Measurements from ENCODE around the gene RASD2.

The RASD2 gene

DNA sequence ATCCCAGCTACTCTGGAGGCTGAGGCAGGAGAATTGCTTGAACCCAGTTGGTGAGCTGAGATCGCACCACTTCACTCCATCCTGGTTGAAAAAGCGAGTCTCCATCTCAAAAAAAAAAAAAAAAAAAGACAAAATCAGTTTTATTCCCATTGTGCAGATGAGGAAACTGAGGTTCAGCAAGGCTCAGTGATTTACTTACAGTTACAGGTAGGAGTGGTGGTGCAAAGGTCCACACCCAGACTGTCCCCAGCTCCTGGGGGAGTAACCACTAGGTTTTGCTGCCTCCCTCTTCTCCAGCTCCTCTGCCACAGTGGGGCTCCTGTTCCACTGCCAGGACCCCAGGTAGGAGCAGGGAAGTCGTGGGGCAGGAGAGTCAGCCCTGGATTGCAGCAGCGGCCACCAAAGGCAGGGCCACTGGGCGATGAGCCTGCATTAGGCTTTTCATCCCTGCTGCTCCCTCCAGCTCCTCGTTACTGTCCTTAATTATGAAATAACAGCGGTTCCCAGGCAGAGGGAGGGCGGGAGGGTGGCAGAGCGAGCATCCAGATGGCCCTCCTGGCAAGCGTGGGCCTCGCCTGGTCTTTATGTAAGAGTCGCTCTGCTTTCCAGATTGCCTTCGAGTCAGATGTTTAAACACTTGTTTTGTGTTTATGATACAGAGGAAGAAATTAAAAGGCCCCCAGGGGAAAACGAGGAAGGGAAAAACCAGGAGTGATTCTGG lies 15.5 kb upstream of the RASD2 start:
- TF ChIP-seq POLR2AphosphoS5 (IDR thresholded peaks at IDR 0.05; ENCODE audit: low read depth, low read length) = no peak
- TF ChIP-seq SIN3A (IDR thresholded peaks at IDR 0.05; ENCODE audit: borderline replicate concordance, insufficient read depth, low read length) = no peak
- TF ChIP-seq TAF1 (IDR thresholded peaks at IDR 0.05; ENCODE audit: borderline replicate concordance, insufficient read depth, low read length) = no peak
- TF ChIP-seq, protein P1, sequence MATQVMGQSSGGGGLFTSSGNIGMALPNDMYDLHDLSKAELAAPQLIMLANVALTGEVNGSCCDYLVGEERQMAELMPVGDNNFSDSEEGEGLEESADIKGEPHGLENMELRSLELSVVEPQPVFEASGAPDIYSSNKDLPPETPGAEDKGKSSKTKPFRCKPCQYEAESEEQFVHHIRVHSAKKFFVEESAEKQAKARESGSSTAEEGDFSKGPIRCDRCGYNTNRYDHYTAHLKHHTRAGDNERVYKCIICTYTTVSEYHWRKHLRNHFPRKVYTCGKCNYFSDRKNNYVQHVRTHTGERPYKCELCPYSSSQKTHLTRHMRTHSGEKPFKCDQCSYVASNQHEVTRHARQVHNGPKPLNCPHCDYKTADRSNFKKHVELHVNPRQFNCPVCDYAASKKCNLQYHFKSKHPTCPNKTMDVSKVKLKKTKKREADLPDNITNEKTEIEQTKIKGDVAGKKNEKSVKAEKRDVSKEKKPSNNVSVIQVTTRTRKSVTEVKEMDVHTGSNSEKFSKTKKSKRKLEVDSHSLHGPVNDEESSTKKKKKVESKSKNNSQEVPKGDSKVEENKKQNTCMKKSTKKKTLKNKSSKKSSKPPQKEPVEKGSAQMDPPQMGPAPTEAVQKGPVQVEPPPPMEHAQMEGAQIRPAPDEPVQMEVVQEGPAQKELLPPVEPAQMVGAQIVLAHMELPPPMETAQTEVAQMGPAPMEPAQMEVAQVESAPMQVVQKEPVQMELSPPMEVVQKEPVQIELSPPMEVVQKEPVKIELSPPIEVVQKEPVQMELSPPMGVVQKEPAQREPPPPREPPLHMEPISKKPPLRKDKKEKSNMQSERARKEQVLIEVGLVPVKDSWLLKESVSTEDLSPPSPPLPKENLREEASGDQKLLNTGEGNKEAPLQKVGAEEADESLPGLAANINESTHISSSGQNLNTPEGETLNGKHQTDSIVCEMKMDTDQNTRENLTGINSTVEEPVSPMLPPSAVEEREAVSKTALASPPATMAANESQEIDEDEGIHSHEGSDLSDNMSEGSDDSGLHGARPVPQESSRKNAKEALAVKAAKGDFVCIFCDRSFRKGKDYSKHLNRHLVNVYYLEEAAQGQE (IDR thresholded peaks at IDR 0.05; ENCODE audit: insufficient read depth in 1 of 2, low read depth in 2 of 2, low read length in 2 of 2) = no peak
- no peak for TF ChIP-seq FOXP2 (optimal IDR thresholded peaks at IDR 0.05; ENCODE audit: borderline replicate concordance, extremely low read depth, extremely low read length, insufficient read depth)

DNA sequence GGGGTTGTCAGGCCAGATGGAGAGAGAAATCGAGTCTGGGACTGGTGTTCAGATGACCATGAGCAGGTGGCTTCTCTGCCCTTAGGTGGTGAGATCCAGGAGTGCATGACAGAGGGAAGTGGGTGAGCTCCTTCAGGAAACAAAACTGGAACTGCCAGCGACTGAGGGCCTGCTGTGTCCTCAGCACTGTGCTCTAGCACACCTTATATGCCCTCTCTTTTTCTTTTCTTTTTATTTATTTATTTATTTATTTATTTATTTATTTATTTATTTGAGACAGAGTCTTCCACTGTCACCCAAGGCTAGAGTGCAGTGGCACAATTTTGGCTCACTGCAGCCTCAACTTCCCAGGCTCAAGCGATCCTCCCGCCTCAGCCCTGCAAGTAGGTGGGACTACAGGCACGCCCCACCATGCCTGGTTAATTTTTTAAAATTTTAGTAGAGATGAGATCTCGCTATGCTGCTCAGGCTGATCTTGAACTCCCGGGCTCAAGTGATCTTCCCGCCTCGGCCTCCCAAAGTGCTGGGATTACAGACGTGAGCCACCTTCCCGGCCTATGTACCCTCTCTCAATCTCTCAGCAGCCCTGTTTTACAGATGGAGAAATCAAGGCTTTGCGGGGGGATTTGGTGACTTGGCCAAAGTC lies 14.8 kb upstream of the RASD2 start:
- no peak for TF ChIP-seq POLR2AphosphoS5 (IDR thresholded peaks at IDR 0.05; ENCODE audit: low read depth, low read length)
- TF ChIP-seq, protein P1 (IDR thresholded peaks at IDR 0.05; ENCODE audit: insufficient read depth in 1 of 2, low read depth in 2 of 2, low read length in 2 of 2) = no peak
- TF ChIP-seq FOXP2 (optimal IDR thresholded peaks at IDR 0.05; ENCODE audit: borderline replicate concordance, extremely low read depth, extremely low read length, insufficient read depth) = no peak
- TF ChIP-seq SIN3A (IDR thresholded peaks at IDR 0.05; ENCODE audit: borderline replicate concordance, insufficient read depth, low read length) = no peak
- TF ChIP-seq TAF1 (IDR thresholded peaks at IDR 0.05; ENCODE audit: borderline replicate concordance, insufficient read depth, low read length) = no peak

DNA sequence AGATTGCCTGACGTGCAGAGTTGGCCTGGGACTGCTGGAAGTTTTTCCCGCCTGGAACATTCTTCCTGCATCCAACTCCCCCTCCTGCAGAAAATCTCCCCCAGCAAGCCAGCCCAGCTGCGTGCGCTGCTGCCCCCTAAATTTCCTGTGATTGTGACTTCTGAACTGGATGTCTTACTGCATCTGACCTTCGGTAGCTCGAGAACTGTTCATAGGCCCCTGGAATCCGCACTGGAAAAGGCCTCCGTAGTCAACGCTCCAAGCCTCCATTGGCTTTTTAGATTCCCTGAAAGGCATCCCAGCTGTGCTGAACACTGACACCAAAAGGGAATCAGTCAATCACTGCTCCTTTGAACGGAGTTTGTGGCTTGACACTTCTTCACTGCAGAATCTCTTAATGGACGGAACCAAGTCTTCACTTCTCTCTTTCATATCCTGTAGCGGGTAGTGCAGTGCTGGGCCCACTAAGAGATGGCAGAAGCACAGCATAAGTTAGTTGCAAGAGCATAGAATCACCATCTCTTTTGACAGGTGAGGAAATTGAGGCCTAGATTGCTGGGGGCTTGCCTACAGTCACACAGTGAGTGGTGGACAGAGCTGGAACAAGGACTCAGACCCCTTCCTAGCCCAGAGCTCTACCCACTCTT lies 14.2 kb upstream of the RASD2 start:
- TF ChIP-seq FOXP2 (optimal IDR thresholded peaks at IDR 0.05; ENCODE audit: borderline replicate concordance, extremely low read depth, extremely low read length, insufficient read depth) (no peak), TAF1 (IDR thresholded peaks at IDR 0.05; ENCODE audit: borderline replicate concordance, insufficient read depth, low read length) (no peak), SIN3A (IDR thresholded peaks at IDR 0.05; ENCODE audit: borderline replicate concordance, insufficient read depth, low read length) (no peak), POLR2AphosphoS5 (IDR thresholded peaks at IDR 0.05; ENCODE audit: low read depth, low read length) (no peak)
- TF ChIP-seq, protein P1 (IDR thresholded peaks at IDR 0.05; ENCODE audit: insufficient read depth in 1 of 2, low read depth in 2 of 2, low read length in 2 of 2) = no peak

DNA sequence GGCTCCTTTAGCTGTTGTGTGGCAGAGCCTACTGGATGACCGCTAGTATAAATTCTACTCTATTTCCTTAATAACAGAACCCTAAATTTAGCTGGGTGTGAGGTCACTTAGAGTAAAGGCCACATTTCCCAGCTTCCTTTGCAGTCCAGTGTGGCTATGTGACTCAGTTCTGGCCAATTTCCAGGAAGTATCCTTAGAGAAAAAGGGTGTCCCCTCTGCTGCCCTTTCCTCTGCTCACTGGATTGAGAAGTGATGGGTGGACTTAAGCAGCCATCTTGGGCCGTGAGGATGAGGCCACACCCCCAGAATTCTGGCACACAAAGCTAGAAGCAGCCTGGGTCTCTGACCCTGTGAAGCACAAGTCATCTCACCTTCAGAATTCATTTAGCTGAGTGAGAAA lies 11.7 kb upstream of the RASD2 start:
- TF ChIP-seq, protein P1 (IDR thresholded peaks at IDR 0.05; ENCODE audit: insufficient read depth in 1 of 2, low read depth in 2 of 2, low read length in 2 of 2) = no peak
- no peak for TF ChIP-seq SIN3A (IDR thresholded peaks at IDR 0.05; ENCODE audit: borderline replicate concordance, insufficient read depth, low read length)
- TF ChIP-seq POLR2AphosphoS5 (IDR thresholded peaks at IDR 0.05; ENCODE audit: low read depth, low read length) = no peak
- no peak for TF ChIP-seq TAF1 (IDR thresholded peaks at IDR 0.05; ENCODE audit: borderline replicate concordance, insufficient read depth, low read length)
- no peak for TF ChIP-seq FOXP2 (optimal IDR thresholded peaks at IDR 0.05; ENCODE audit: borderline replicate concordance, extremely low read depth, extremely low read length, insufficient read depth)
